Trophoblast cell (in vitro differentiated cells and primary cell): ENCODE data around the gene KIF6.
"Not testable (repeated sequence)": the region's sequence is repeated elsewhere in the genome, so short reads cannot be mapped to it uniquely, and the experiment has no call there.

Experiments used
- DNase-seq, 2 donors: peaks; one replicate each; pipeline ENCODE4 v3.0.0-alpha.2; 2016
- H2AFZ ChIP-seq: 2 replicates; pipeline ENCODE4 v1.6.1; 2013; ENCODE audit warnings: low read length, moderate library complexity, mild to moderate bottlenecking; ENCODE audit not compliant: insufficient read depth, poor library complexity
- H2AK5ac ChIP-seq: 2 replicates; pipeline ENCODE4 v1.6.1; 2013; ENCODE audit warnings: mild to moderate bottlenecking, low read length
- H2BK120ac ChIP-seq: 2 replicates; pipeline ENCODE4 v1.6.1; 2013; ENCODE audit warnings: low read length, mild to moderate bottlenecking, moderate library complexity; ENCODE audit not compliant: insufficient read depth, poor library complexity
- H2BK12ac ChIP-seq: 2 replicates; pipeline ENCODE4 v1.6.1; 2013; ENCODE audit warnings: mild to moderate bottlenecking, low read length, moderate library complexity
- H2BK5ac ChIP-seq: 2 replicates; pipeline ENCODE4 v1.6.1; 2013; ENCODE audit warnings: low read length, low read depth, moderate library complexity, mild to moderate bottlenecking; ENCODE audit not compliant: poor library complexity
- H3K14ac ChIP-seq: 2 replicates; pipeline ENCODE4 v1.6.1; 2013; ENCODE audit warnings: mild to moderate bottlenecking, low read length
- H3K18ac ChIP-seq: 2 replicates; pipeline ENCODE4 v1.6.1; 2013; ENCODE audit warnings: mild to moderate bottlenecking, low read length
- H3K23ac ChIP-seq: 2 replicates; pipeline ENCODE4 v1.6.1; 2013; ENCODE audit warnings: low read length
- H3K27ac ChIP-seq: 2 replicates; pipeline ENCODE4 v1.5.1; 2013; ENCODE audit warnings: low read depth, mild to moderate bottlenecking, inconsistent platforms, low read length, moderate library complexity
- H3K27me3 ChIP-seq: 2 replicates; pipeline ENCODE4 v1.6.1; 2013; ENCODE audit warnings: inconsistent platforms, mild to moderate bottlenecking, low read length, moderate library complexity; ENCODE audit not compliant: insufficient read depth
- H3K36me3 ChIP-seq, 2 experiments: 1 replicate in 1 of 2; 2 replicates in 1 of 2; pipeline ENCODE4 v1.6.1; 2013; ENCODE audit warnings: low read length in 2 of 2, mild to moderate bottlenecking in 2 of 2, moderate library complexity in 1 of 2; ENCODE audit not compliant: insufficient read depth in 2 of 2, control insufficient read depth in 1 of 2
- H3K4ac ChIP-seq: 2 replicates; pipeline ENCODE4 v1.6.1; 2013; ENCODE audit warnings: low read depth, mild to moderate bottlenecking, low read length, moderate library complexity
- H3K4me1 ChIP-seq, 2 experiments: 1 replicate in 1 of 2; 2 replicates in 1 of 2; pipeline ENCODE4 v1.6.1; 2013; ENCODE audit warnings: low read length in 2 of 2, mild to moderate bottlenecking in 2 of 2, moderate library complexity in 1 of 2; ENCODE audit not compliant: insufficient read depth in 2 of 2, control insufficient read depth in 1 of 2
- H3K4me2 ChIP-seq: 2 replicates; pipeline ENCODE4 v1.6.1; 2013; ENCODE audit warnings: inconsistent platforms, mild to moderate bottlenecking, low read length, moderate library complexity
- H3K4me3 ChIP-seq: 2 replicates; pipeline ENCODE4 v1.5.1; 2013; ENCODE audit warnings: mild to moderate bottlenecking, low read depth, low read length, inconsistent platforms
- H3K79me1 ChIP-seq: one replicate; pipeline ENCODE4 v1.6.1; 2013; ENCODE audit warnings: low read length
- H3K79me2 ChIP-seq: 2 replicates; pipeline ENCODE4 v1.6.1; 2013; ENCODE audit warnings: low read length, mild to moderate bottlenecking; ENCODE audit not compliant: control insufficient read depth, insufficient read depth, poor library complexity
- H3K9ac ChIP-seq: 2 replicates; pipeline ENCODE4 v1.6.1; 2013; ENCODE audit warnings: mild to moderate bottlenecking, low read length
- H3K9me3 ChIP-seq: 2 replicates; pipeline ENCODE4 v1.6.1; 2013; ENCODE audit warnings: low read depth, mild to moderate bottlenecking, control low read depth, inconsistent platforms, low read length; ENCODE audit not compliant: insufficient read depth
- H4K12ac ChIP-seq: 2 replicates; pipeline ENCODE4 v1.6.1; 2013; ENCODE audit warnings: low read depth, mild to moderate bottlenecking, low read length, moderate library complexity
- H4K8ac ChIP-seq: 2 replicates; pipeline ENCODE4 v1.6.1; 2013; ENCODE audit warnings: low read depth, mild to moderate bottlenecking, low read length, moderate library complexity
- H4K91ac ChIP-seq: one replicate; pipeline ENCODE4 v1.6.1; 2013; ENCODE audit warnings: low read depth, mild to moderate bottlenecking, low read length, moderate library complexity
- WGBS: extraction: QIAGEN DNeasy Blood & Tissue Kit; methylation state at CpG from one replicate; pipeline ENCODE4 v1.1.7; 2013; ENCODE audit warnings: missing lambda C conversion rate; ENCODE audit not compliant: insufficient read length, insufficient coverage; ENCODE audit errors: extremely low coverage; 5-methylcytosine and 5-hydroxymethylcytosine counted together

KIF6 gene

GRCh38 chr6:39729945-39730344 lies 4.7 kb upstream of the KIF6 start:
- no peak overlapping the region for H3K18ac ChIP-seq
- H3K4me3 ChIP-seq = no peak overlapping the region
- H3K23ac ChIP-seq = no peak overlapping the region
- H4K8ac ChIP-seq = no peak overlapping the region
- H3K9ac ChIP-seq = no peak overlapping the region
- no peak overlapping the region for H3K14ac ChIP-seq
- H3K79me2 ChIP-seq = peaks cover 2% of the 10 kb centered on the region
- peaks cover 1% of the 10 kb centered on the region for H3K9me3 ChIP-seq
- no peak for DNase-seq
- no peak overlapping the region for H3K27ac ChIP-seq
- H2BK5ac ChIP-seq = no peak overlapping the region
- H3K4me2 ChIP-seq = no peak overlapping the region
- H4K91ac ChIP-seq = no peak overlapping the region
- no peak overlapping the region for H3K4ac ChIP-seq
- H3K27me3 ChIP-seq = no peaks in the 10 kb centered on the region
- no peak overlapping the region for H2BK120ac ChIP-seq
- no peak overlapping the region for H2AFZ ChIP-seq
- H2AK5ac ChIP-seq = no peak overlapping the region
- peaks cover 3% of the 10 kb centered on the region for H3K79me1 ChIP-seq
- no peak overlapping the region for H2BK12ac ChIP-seq
- H3K36me3 ChIP-seq = no peaks in the 10 kb centered on the region
- no peak overlapping the region for H4K12ac ChIP-seq
- peaks cover 0 to 3% of the 10 kb centered on the region in 2 experiments for H3K4me1 ChIP-seq

- H4K91ac ChIP-seq = peak overlapping the region; percentile 73
- H3K79me2 ChIP-seq = peaks cover 2% of the 10 kb centered on the region
- H3K27ac ChIP-seq = no peak overlapping the region
- no peak for DNase-seq
- H3K27me3 ChIP-seq = no peaks in the 10 kb centered on the region
- no CpG with 5 or more reads among the region's 14 CpGs for WGBS
- peak overlapping the region; percentile 88 for H2AFZ ChIP-seq
- H3K36me3 ChIP-seq = no peaks in the 10 kb centered on the region
- no peak overlapping the region for H3K9ac ChIP-seq
- peak overlapping the region; percentile 94 for H4K8ac ChIP-seq
- H4K12ac ChIP-seq = peak overlapping the region; percentile 69
- peaks cover 3% of the 10 kb centered on the region in 2 experiments for H3K4me1 ChIP-seq
- H3K14ac ChIP-seq = peak overlapping the region; percentile 73
- peak overlapping the region; percentile 63 for H2BK120ac ChIP-seq
- no peak overlapping the region for H3K23ac ChIP-seq
- H2BK12ac ChIP-seq = peak overlapping the region; percentile 54
- H2AK5ac ChIP-seq = no peak overlapping the region
- H3K4me2 ChIP-seq = peak overlapping the region; percentile 65
- H3K18ac ChIP-seq = peak overlapping the region; percentile 29
- no peak overlapping the region for H2BK5ac ChIP-seq
- peak overlapping the region; percentile 27 for H3K4ac ChIP-seq
- peaks cover 3% of the 10 kb centered on the region for H3K79me1 ChIP-seq
- H3K9me3 ChIP-seq = no peaks in the 10 kb centered on the region
- no peak overlapping the region for H3K4me3 ChIP-seq
These were observed 407 bp upstream of the KIF6 start for GRCh38 chr6:39725632-39725997.

- H3K79me2 ChIP-seq, H2BK5ac ChIP-seq, H2BK12ac ChIP-seq, H3K4ac ChIP-seq, H3K9me3 ChIP-seq, H4K8ac ChIP-seq, H3K18ac ChIP-seq, H2AFZ ChIP-seq, H4K12ac ChIP-seq, H3K27ac ChIP-seq, H4K91ac ChIP-seq, H3K4me3 ChIP-seq, H3K4me2 ChIP-seq, H2AK5ac ChIP-seq, H3K9ac ChIP-seq, H3K36me3 ChIP-seq, H3K23ac ChIP-seq, H3K4me1 ChIP-seq, H2BK120ac ChIP-seq, H3K14ac ChIP-seq, DNase-seq, H3K27me3 ChIP-seq, H3K79me1 ChIP-seq: not testable (repeated sequence)
- no CpG with 5 or more reads among the region's 4 CpGs for WGBS
These were observed 1.9 kb downstream of the KIF6 start for GRCh38 chr6:39723350-39723749.

GRCh38 chr6:39714802-39715201 lies 10.4 kb downstream of the KIF6 start:
- no peaks in the 10 kb centered on the region for H3K36me3 ChIP-seq
- no peaks in the 10 kb centered on the region for H3K9me3 ChIP-seq
- no peak overlapping the region for H3K14ac ChIP-seq
- H2BK120ac ChIP-seq = no peak overlapping the region
- H2BK5ac ChIP-seq = no peak overlapping the region
- no peak overlapping the region for H3K27ac ChIP-seq
- H3K27me3 ChIP-seq = no peaks in the 10 kb centered on the region
- H2BK12ac ChIP-seq = no peak overlapping the region
- H3K18ac ChIP-seq = no peak overlapping the region
- no peak overlapping the region for H4K8ac ChIP-seq
- H4K91ac ChIP-seq = no peak overlapping the region
- H3K4me3 ChIP-seq = no peak overlapping the region
- no peaks in the 10 kb centered on the region for H3K79me1 ChIP-seq
- no peak overlapping the region for H2AK5ac ChIP-seq
- no peaks in the 10 kb centered on the region for H3K4me1 ChIP-seq
- no peaks in the 10 kb centered on the region for H3K79me2 ChIP-seq
- no peak overlapping the region for H3K4ac ChIP-seq
- no peak for DNase-seq
- no peak overlapping the region for H3K4me2 ChIP-seq
- H2AFZ ChIP-seq = no peak overlapping the region
- H3K9ac ChIP-seq = no peak overlapping the region
- H4K12ac ChIP-seq = no peak overlapping the region
- H3K23ac ChIP-seq = no peak overlapping the region
